D721Med (cell line): Measurements from ENCODE around the gene FCN3.

Experiments
- DNase-seq: peaks from one replicate; pipeline ENCODE4 v3.0.0; 2011; ENCODE audit warnings: low spot score; ENCODE audit not compliant: insufficient read length
- FAIRE-seq: peaks from 2 replicates; lab custom pipeline; 2011; peaks lifted over from hg19 to GRCh38; lab: Jason Lieb, UNC
- CTCF ChIP-seq: IDR thresholded peaks from 2 replicates; pipeline ENCODE4 v1.5.1; 2012; ENCODE audit warnings: mild to moderate bottlenecking, control low read depth; ENCODE audit not compliant: insufficient read depth; ENCODE audit errors: missing control alignments

FCN3 gene

GRCh38 chr1:27335506-27336422, 38.9 kb downstream of the FCN3 start:
- no peak for TF ChIP-seq CTCF
- DNase-seq (no peak), FAIRE-seq (no peak)

GRCh38 chr1:27333717-27334279, 40.8 kb downstream of the FCN3 start:
- no peak for FAIRE-seq
- TF ChIP-seq CTCF, result no peak
- DNase-seq, result no peak

- TF ChIP-seq CTCF, result peak; percentile 57
- FAIRE-seq, result no peak
- DNase-seq, result no peak
Observed at GRCh38 chr1:27332536-27333281, 41.9 kb downstream of the FCN3 start.

GRCh38 chr1:27331922-27332321, 42.7 kb downstream of the FCN3 start:
- FAIRE-seq (no peak), DNase-seq (no peak)
- no peak for TF ChIP-seq CTCF

- FAIRE-seq, result no peak
- TF ChIP-seq CTCF, result no peak
- no peak for DNase-seq
Observed at GRCh38 chr1:27331426-27331825, 43.2 kb downstream of the FCN3 start.

- TF ChIP-seq CTCF, result no peak
- DNase-seq (no peak), FAIRE-seq (no peak)
Observed at GRCh38 chr1:27330786-27331185, 43.8 kb downstream of the FCN3 start.
